HUDEP-2 (cell line): ENCODE data around the gene NPHP4.
"Not testable (repeated sequence)": the region's sequence is repeated elsewhere in the genome, so short reads cannot be mapped to it uniquely, and the experiment has no call there.

Experiments used
- DNase-seq, 76 experiments: peaks; one replicate each; lab custom pipeline; 2025; ENCODE audit not compliant: unreplicated experiment in 76 of 76; lab: John Stamatoyannopoulos, UW

The NPHP4 gene

DNA sequence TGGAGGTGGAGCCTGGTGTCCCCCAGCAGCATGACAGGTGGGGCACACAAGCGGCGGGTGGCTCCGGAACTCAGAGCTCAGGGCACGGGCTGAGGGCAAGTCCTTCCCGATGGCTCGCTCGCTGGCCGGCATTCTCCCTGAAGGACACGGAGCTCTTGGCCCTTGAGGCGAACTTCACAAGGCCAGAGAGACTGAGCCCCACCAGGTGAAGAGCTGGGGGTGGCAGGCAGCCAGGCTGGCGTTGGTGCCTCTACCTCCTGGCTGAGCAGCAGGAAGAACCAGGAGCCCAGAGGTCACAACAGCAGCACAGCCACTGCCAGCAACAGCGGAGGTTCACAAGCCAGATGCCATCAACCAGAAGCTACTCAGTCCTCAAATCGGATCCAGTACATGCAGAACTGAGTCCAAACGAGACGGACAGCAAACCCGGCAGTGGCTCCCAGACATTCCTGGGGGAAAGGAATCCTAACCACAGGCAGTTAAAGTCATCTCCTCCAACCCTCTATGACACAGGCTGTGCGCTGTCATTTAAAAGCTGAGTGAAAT is 54.1 kb downstream of the NPHP4 start:
- DNase-seq, result no peak

DNA sequence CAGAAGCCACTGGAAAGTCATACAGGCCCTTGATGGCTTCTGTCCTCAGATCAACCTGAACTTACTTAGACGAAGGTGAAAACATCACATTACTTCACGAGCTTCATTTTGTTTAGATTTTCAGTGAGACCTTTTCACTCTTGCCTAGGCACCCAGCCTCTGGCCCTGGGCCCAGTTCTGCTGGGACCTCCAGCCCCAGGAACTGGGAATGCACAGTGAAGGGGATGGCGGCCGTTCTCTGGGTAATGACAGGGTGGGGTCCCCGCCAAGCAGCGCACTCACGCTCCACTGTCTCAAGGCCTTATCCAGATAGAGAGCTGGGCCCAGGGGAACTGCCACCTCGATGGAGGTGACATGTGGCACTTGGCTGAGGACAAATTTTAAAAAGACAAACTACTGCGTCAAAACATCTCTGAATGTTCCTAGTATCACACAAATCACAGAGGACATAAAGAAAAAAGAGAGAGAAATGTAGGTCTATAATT is 54.8 kb downstream of the NPHP4 start:
- DNase-seq, result no peak

- DNase-seq, result no peak
These were observed 55.4 kb downstream of the NPHP4 start for GRCh38 chr1:5936621-5937372.

DNA sequence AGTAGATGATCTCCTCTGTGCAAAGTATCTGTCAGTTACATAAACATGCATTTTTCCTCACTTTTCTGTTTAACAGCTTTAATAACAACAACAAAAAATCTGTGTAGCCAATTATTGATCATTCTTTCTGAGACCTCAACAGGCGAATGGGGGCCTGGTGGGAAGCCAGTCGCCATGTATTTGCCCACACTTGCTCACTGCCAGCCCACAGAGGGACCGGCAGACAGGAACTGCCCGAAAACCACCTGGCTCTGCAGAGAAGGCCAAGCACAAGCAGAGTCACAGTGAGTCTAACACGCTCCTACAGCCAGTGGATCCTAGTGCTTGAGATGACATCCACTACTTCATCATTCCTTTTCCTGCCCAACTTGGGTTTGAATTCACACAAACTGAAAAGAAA is 56.1 kb downstream of the NPHP4 start:
- DNase-seq, result no peak

GRCh38 chr1:5935026-5935425 is 57.2 kb downstream of the NPHP4 start:
- DNase-seq, result no peak

DNA sequence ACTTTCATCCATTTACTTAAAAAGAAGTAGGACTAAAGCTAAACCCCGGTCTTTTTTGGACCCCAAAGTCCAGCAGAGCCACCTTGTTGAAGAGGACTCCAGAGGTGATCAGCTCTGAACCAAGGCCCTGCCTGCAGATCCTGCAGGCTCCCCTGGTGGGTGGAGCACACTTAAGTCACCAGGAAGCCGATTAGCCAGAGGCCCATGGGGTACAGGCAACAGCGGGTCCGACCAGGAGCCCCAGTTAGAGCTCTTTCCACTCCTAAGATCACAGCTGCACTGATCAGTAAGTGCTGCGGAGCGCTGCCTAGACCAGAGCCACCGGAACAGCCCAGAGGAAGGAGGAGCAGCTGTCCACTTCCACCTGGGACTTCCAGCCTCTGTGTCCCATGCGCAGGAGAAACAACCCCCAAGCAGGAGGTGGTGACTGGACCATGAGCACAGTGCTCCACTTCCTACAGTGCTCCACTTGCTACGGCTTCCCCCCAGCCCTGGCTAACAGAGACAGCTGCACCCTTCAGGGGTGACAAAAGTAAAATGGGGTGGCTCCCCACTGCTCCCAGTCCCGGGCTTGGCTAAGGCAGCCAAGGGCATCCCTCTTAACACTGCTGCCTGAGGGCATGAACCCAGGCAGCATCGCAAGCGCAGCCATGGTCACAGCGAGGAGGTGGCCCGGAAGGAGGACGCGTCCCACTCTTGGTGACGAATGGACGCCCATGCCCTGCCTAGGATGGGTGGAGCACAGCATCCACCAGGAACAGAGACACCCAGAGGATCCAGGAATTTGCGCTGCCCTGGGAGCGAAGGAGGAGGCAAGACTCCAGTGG is 58.0 kb downstream of the NPHP4 start:
- DNase-seq, result no peak

- no peak for DNase-seq
These were observed 58.6 kb downstream of the NPHP4 start for GRCh38 chr1:5933676-5934057.

DNA sequence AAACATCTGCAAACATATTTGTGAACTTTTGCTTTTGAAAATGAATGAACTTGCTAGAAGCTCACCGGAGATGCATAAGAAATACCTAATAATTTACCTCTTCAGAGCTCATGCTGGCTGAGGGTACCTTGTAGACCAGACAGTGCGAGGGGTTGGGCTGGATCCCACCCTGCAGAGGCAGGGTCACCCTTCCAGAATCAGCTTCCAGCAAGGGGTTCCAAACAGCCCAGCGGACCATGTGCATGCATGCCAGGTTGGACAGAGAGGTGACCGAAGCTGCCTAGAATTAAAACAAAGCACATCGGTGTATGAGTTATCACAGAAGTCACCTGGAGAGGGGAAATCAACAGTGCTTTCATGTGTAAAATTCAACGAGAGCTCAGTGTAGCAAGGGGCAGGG is 59.2 kb downstream of the NPHP4 start:
- DNase-seq, result no peak

DNA sequence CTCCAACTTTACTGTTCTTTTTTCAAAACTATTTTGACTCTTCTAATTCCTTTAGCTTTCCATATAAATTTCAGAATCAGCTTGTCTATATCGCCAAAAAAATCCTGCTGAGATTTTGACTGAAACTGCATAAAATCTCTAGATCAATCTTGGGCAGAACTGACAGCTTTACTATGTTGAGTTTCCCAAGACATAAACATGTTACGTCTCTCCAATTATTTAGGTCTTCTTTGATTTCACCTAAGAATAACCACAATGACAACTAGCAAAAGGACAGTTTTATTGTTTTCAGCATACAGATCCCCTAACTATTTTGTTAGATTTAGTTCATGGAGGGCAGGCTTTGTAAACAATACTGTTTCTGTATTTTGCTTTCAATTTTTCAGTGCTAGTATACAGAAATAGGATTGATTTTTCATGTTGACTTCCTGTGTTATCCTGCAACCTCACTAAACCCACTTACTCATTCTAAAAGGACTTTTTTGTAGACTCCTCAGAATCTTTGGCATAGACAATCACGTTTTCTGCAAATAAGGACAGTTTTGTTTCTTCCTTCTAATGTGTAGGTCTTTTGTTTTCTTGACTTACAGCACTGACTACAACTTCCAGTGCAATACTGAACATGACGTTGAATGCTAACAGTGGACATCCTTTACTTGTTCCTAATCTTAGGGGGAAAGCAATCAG is 63.4 kb downstream of the NPHP4 start:
- DNase-seq, result no peak

DNA sequence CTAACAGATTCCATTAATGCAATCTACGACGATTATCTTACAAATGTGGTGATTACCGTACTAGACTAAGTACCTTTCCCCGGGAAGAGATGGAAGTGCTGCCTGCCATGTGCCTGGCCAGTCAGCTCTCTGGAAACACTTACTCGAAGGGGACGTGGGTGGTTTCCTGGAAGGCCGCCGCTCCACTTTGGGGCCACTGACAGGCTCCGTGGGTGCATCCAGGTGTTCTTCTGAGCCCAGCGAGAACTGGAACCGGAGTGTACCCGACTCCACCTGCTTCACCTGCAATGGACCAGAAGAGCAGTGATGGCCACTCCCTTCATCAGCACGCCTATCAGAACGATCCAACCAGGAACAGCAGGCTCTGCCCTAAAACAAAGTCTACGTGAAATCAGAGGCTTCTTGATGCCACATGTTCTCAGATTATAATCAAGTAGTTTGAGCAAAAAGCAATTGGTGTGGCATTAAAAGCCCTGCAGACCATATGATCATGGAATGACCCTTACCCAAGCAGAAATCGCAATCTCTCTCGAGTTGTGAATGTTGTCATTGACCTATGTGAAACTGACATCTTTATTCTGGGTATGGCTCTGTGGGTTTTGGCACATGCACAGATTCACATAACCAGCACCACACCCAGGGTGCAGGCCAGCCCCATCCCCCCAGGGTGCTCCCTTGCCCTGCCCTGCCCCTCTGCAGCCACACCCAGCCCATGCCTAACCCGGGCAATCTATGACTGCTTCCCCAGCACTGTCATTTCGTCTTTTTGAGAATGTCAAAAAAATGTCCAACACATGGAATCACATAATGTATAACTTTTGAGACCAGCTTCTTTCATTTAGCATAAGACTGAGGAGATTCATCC is 64.5 kb downstream of the NPHP4 start:
- DNase-seq, result peak in 27 of 76 experiments; percentile 3 to 47 (median 14)

GRCh38 chr1:5926686-5927435 is 65.4 kb downstream of the NPHP4 start:
- DNase-seq, result no peak

GRCh38 chr1:5922700-5923330 is 69.4 kb downstream of the NPHP4 start:
- not testable (repeated sequence) for DNase-seq

GRCh38 chr1:5921671-5922070 is 70.6 kb downstream of the NPHP4 start:
- DNase-seq, result no peak

DNA sequence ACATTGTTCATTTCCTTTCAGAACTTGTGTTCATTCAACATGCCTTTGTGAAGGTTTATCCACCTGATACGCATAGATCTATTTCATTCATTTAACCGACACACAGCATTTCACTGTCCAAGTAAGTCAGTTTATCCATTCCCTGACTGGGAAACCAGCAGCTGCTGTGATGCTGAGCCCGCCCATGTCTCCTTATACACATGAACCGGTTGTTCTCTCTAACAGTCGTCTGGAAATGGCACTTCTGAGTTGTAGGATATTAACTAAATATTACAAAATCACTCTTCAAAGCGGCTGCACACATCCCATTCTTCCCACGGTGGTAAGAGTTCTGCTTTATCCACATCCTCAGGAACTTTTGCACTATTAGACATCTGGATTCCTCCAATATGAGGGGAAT is 71.1 kb downstream of the NPHP4 start:
- no peak for DNase-seq

DNA sequence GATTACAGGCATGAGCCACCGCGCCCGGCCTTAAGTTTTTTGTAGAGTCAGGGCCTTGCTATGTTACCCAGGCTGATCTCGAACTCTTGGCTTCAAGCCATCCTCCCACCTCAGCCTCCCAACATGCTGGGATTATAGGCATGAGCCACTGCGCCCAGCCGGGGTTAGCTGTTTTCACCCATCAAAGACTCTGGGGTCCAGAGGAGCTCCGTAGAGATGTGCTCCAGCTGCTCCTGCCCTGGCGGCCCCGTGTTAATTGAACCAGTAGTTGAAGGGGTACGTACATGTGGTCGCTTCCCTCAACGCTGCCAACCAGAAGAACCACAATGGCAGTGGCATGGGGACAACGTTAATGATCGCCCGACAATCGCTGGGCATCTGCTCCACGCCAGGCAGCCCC is 72.0 kb downstream of the NPHP4 start:
- no peak for DNase-seq

DNA sequence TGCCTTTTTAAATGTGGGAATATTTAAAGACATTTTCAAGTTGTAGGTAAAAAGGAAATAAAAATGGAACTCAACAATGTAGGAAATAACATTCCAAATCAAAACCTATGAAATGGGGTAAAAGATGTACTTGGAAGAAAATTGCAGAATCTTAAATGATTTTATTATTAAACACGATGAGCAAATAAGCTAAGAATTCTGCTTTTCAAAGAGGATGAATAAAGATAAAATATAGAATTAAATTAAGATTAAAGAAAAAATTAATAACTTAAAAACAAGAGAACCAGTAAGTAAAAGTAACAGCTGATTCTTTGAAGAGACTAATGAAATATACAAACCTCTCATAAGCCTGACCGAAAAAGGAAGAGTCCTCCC is 74.0 kb downstream of the NPHP4 start:
- no peak for DNase-seq

- peak in 7 of 76 experiments; percentile 3 to 61 (median 9) for DNase-seq
These were observed 74.5 kb downstream of the NPHP4 start for GRCh38 chr1:5917591-5918274.

DNA sequence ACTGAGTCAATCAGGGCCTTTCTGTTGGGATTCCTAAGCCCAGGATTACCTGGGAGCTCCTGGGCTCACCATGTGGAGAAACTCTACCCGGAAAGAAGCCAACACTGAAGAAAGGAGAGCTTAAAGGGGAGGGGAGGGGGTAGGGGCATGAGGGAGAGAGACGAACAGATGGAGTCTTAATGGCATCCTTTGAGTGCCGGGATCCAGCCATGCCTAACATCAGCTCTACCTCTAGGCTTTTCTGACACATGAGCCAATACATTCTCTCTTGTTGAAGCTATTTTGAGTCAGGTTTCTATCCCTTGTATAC is 75.0 kb downstream of the NPHP4 start:
- no peak for DNase-seq
